IMR-90 (cell line): ENCODE results near the gene FGGY. TPM values are rescaled to one million over a fixed set of nuclear protein-coding genes. Genes with fewer than 3 reads are reported as not detected.

Experiments used
- ATAC-seq: fragments of 200-7000 bp; cut with Tn5 transposase; 2 replicates; pipeline ENCODE4 v1.9.1; 2020; ENCODE audit warnings: low read depth, mild to moderate bottlenecking, moderate library complexity
- BruUV-seq: library from RNA; stranded (reverse); fragments of 400-500 nt; replicated peaks from 2 replicates; lab custom pipeline; 2021; lab: Mats Ljungman, UMichigan
- CTCF ChIA-PET: fragments of 300-600 bp; formaldehyde crosslinking; extraction: SDS; loops from one replicate; lab custom pipeline; 2021; ENCODE audit warnings: antibody characterized with exemption; lab: Yijun Ruan, JAX
- POLR2A ChIA-PET: fragments of 300-600 bp; sonication (Branson Sonifier 250); formaldehyde crosslinking; loops from one replicate; lab custom pipeline; 2022; ENCODE audit warnings: antibody characterized with exemption; ENCODE audit not compliant: unreplicated experiment; lab: Charles Lee
- DNase-seq: peaks from one replicate; pipeline ENCODE4 v3.0.0; 2013
- H2AFZ ChIP-seq: replicated peaks from 2 replicates; pipeline ENCODE3; 2013; ENCODE audit warnings: low read length, mild to moderate bottlenecking; ENCODE audit not compliant: poor library complexity
- H2AK5ac ChIP-seq: 2 replicates; pipeline ENCODE4 v1.6.1; 2013; ENCODE audit warnings: low read depth, low read length, inconsistent platforms
- H2AK9ac ChIP-seq: replicated peaks from 2 replicates; pipeline ENCODE3; 2013; ENCODE audit warnings: mild to moderate bottlenecking, low read depth, low read length, moderate library complexity; ENCODE audit not compliant: poor library complexity
- H2BK120ac ChIP-seq: 2 replicates; pipeline ENCODE4 v1.6.1; 2013; ENCODE audit warnings: low read depth, low read length, inconsistent platforms
- H2BK15ac ChIP-seq: 3 replicates; pipeline ENCODE4 v1.6.1; 2013; ENCODE audit warnings: low read depth, low read length, inconsistent platforms
- H2BK20ac ChIP-seq: 2 replicates; pipeline ENCODE4 v1.6.1; 2013; ENCODE audit warnings: low read depth, mild to moderate bottlenecking, inconsistent platforms, low read length, moderate library complexity
- H2BK5ac ChIP-seq: 2 replicates; pipeline ENCODE4 v1.6.1; 2013; ENCODE audit warnings: mild to moderate bottlenecking, low read depth, low read length, inconsistent platforms; ENCODE audit not compliant: poor library complexity, severe bottlenecking
- H3K14ac ChIP-seq: replicated peaks from 2 replicates; pipeline ENCODE4 v1.6.1; 2013; ENCODE audit warnings: low read depth, low read length, inconsistent platforms
- H3K18ac ChIP-seq: 2 replicates; pipeline ENCODE4 v1.6.1; 2013; ENCODE audit warnings: low read depth, low read length, control low read depth
- H3K23ac ChIP-seq: 2 replicates; pipeline ENCODE4 v1.6.1; 2013; ENCODE audit warnings: low read depth, low read length, inconsistent platforms
- H3K27ac ChIP-seq: 2 replicates; pipeline ENCODE4 v1.5.1; 2013; ENCODE audit warnings: mild to moderate bottlenecking, control low read depth, low read length; ENCODE audit not compliant: insufficient read depth
- H3K27me3 ChIP-seq: 2 replicates; pipeline ENCODE4 v1.6.1; 2013; ENCODE audit warnings: low read length; ENCODE audit not compliant: control insufficient read depth, insufficient read depth
- H3K36me3 ChIP-seq: 2 replicates; pipeline ENCODE4 v1.6.1; 2013; ENCODE audit warnings: low read length, mixed read lengths; ENCODE audit not compliant: control insufficient read depth, insufficient read depth
- H3K4ac ChIP-seq: 2 replicates; pipeline ENCODE4 v1.6.1; 2013; ENCODE audit warnings: low read depth, low read length, inconsistent platforms
- H3K4me1 ChIP-seq: 2 replicates; pipeline ENCODE4 v1.6.1; 2013; ENCODE audit warnings: low read length, mixed read lengths; ENCODE audit not compliant: control insufficient read depth, insufficient read depth
- H3K4me2 ChIP-seq: 2 replicates; pipeline ENCODE4 v1.6.1; 2013; ENCODE audit warnings: low read depth, mild to moderate bottlenecking, control low read depth, low read length, moderate library complexity
- H3K4me3 ChIP-seq: 2 replicates; pipeline ENCODE4 v1.5.1; 2013; ENCODE audit warnings: low read depth, mild to moderate bottlenecking, control low read depth, low read length, moderate library complexity; ENCODE audit not compliant: insufficient read depth
- H3K56ac ChIP-seq: 2 replicates; pipeline ENCODE4 v1.6.1; 2013; ENCODE audit warnings: low read length, inconsistent platforms; ENCODE audit not compliant: insufficient read depth; ENCODE audit errors: extremely low read depth
- H3K79me1 ChIP-seq, 2 experiments: 2 replicates each; pipeline ENCODE4 v1.6.1; 2013; ENCODE audit warnings: low read length in 2 of 2, inconsistent platforms in 1 of 2, low read depth in 1 of 2
- H3K9ac ChIP-seq: 2 replicates; pipeline ENCODE4 v1.6.1; 2013; ENCODE audit warnings: low read depth, low read length, control low read depth
- H3K9me1 ChIP-seq: 2 replicates; pipeline ENCODE4 v1.6.1; 2013; ENCODE audit warnings: low read length, inconsistent platforms; ENCODE audit not compliant: insufficient read depth
- H3K9me3 ChIP-seq: 2 replicates; pipeline ENCODE4 v1.6.1; 2013; ENCODE audit warnings: low read length; ENCODE audit not compliant: control insufficient read depth, insufficient read depth
- H4K20me1 ChIP-seq: 2 replicates; pipeline ENCODE4 v1.6.1; 2013; ENCODE audit warnings: low read length, inconsistent platforms; ENCODE audit not compliant: insufficient read depth
- H4K5ac ChIP-seq: 2 replicates; pipeline ENCODE4 v1.6.1; 2013; ENCODE audit warnings: mild to moderate bottlenecking, low read depth, low read length, control low read depth
- H4K8ac ChIP-seq, 2 experiments: 2 replicates each; pipeline ENCODE4 v1.6.1; 2013; ENCODE audit warnings: low read depth in 2 of 2, low read length in 2 of 2, control low read depth in 1 of 2, inconsistent platforms in 1 of 2
- H4K91ac ChIP-seq: 2 replicates; pipeline ENCODE4 v1.6.1; 2013; ENCODE audit warnings: low read depth, low read length, inconsistent platforms; ENCODE audit not compliant: insufficient read depth
- RAD21 ChIP-seq: IDR thresholded peaks from 2 replicates; pipeline ENCODE4 v1.6.1; 2012; ENCODE audit warnings: low read length, improper control_type of control experiment
- RCOR1 ChIP-seq: IDR thresholded peaks from 2 replicates; pipeline ENCODE4 v1.6.1; 2012; ENCODE audit warnings: mild to moderate bottlenecking, low read length, improper control_type of control experiment; ENCODE audit not compliant: insufficient replicate concordance
- WGBS, 2 experiments: methylation state at CpG; one replicate each; pipeline versions ENCODE4 v1.1.5 to v1.1.7; 2013; ENCODE audit warnings: missing lambda C conversion rate in 2 of 2; ENCODE audit not compliant: insufficient read length in 1 of 2; ENCODE audit errors: extremely low coverage in 2 of 2; 5-methylcytosine and 5-hydroxymethylcytosine counted together
- dilution Hi-C: fragments of 300-500 bp; cut with HindIII; formaldehyde crosslinking; loops from one replicate; pipeline ENCODE4 v1.14.3; 2018; ENCODE audit warnings: low sequenced_read_pairs; ENCODE audit not compliant: unreplicated experiment
- in situ Hi-C: fragments of 300-500 bp; cut with MboI; formaldehyde crosslinking; loops from 3 replicates; pipeline ENCODE4 v1.14.3; 2019; ENCODE audit warnings: low sequenced_read_pairs, inconsistent platforms, mixed read lengths
- intact Hi-C: fragments of 100-400 bp; cut with micrococcal nuclease; formaldehyde crosslinking; loops from 2 replicates; pipeline ENCODE4 v1.10.0; 2022
- polyA plus RNA-seq, 3 experiments: library from polyadenylated mRNA; depleted of rRNA; stranded (reverse); fragments of >200 nt; gene quantifications; 2 replicates each; pipeline ENCODE4 v1.2.3, GENCODE V29; 2012; ENCODE audit warnings: low replicate concordance in 1 of 3
- total RNA-seq: library from RNA; depleted of rRNA; stranded (reverse); fragments of >200 nt; gene quantifications from 2 replicates; pipeline ENCODE4 v1.2.3, GENCODE V29; 2012

Gene FGGY
- total and polyA plus RNA-seq, 2 of the 4 experiments (the other 2 are of a cell fraction): 5.6 to 14.0 TPM

- H4K5ac ChIP-seq: no peak overlapping the region
- no peaks in the 10 kb centered on the region for H3K27me3 ChIP-seq
- TF ChIP-seq RAD21: no peak
- no peak for TF ChIP-seq RCOR1
- no peak overlapping the region for H4K91ac ChIP-seq
- H3K4me1 ChIP-seq: peaks cover 3% of the 10 kb centered on the region; the same call in 1 of the 2 replicates
- in situ Hi-C loops: no loop called here
- no peak overlapping the region for H3K27ac ChIP-seq
- no peaks in the 10 kb centered on the region for H3K36me3 ChIP-seq
- H3K4me2 ChIP-seq: no peak overlapping the region
- peaks cover 9% of the 10 kb centered on the region for H3K9me3 ChIP-seq
- H3K18ac ChIP-seq: no peak overlapping the region
- H3K4me3 ChIP-seq: no peak overlapping the region
- H3K9ac ChIP-seq: no peak overlapping the region
- no peak overlapping the region for H2AK9ac ChIP-seq
- no peak overlapping the region for H2BK120ac ChIP-seq
- H2BK15ac ChIP-seq: no peak overlapping the region
- H3K79me1 ChIP-seq: no peaks in the 10 kb centered on the region
- ATAC-seq (no peak), DNase-seq (no peak)
- H3K56ac ChIP-seq: no peak overlapping the region
- H2AFZ ChIP-seq: no peak overlapping the region
- no CpG with 5 or more reads among the region's 1 CpG for WGBS, 2 experiments
- ChIA-PET CTCF (interaction anchor here (1.0 kb wide), 1 partner anchor 21 kb away, joined by 3 read pairs; no protein-coding TSS in a partner anchor), POLR2A (interaction anchor here (0.5 kb wide), 1 partner anchor 129 kb away, joined by 9 read pairs; no protein-coding TSS in a partner anchor)
- no peak overlapping the region for H3K4ac ChIP-seq
- no peak overlapping the region for H2BK5ac ChIP-seq
- dilution Hi-C loops: no loop called here
- no peak overlapping the region for H4K8ac ChIP-seq
- H3K23ac ChIP-seq: no peak overlapping the region
- no TSS peak for BruUV-seq
- H3K9me1 ChIP-seq: 0 out of 2 replicates have a peak, but pooled peaks cover 3% of the 10 kb centered on the region
- intact Hi-C loops: loop anchor here (5.0 kb wide), 2 partner anchors 41 to 81 kb away; no protein-coding TSS in a partner anchor
- no peak overlapping the region for H3K14ac ChIP-seq
- H2BK20ac ChIP-seq: no peak overlapping the region
- no peak overlapping the region for H2AK5ac ChIP-seq
- H4K20me1 ChIP-seq: no peaks in the 10 kb centered on the region
Observed at GRCh38 chr1:59678040-59678439, 381.1 kb downstream of the FGGY start.
